Measurements from ENCODE around the gene NOCT.

DNA sequence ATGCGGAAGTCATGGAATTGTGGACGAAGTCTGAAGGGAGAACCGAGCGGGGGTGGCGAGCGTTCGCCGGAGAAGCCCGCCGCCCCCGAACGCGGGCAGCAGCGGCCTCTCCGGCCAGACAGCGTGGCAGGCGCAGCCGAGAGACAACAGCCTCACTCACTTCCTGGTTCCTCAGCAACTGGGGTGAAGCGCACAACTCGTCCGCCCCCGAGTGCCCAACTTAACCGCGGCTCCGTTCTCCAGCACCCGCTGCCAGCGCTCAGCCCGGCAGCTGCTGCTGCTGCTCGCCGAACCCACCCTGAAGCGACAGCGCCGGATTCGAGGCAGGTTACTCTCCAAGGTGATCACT lies 68.0 kb downstream of the NOCT start:
- TF ChIP-seq, protein P1, sequence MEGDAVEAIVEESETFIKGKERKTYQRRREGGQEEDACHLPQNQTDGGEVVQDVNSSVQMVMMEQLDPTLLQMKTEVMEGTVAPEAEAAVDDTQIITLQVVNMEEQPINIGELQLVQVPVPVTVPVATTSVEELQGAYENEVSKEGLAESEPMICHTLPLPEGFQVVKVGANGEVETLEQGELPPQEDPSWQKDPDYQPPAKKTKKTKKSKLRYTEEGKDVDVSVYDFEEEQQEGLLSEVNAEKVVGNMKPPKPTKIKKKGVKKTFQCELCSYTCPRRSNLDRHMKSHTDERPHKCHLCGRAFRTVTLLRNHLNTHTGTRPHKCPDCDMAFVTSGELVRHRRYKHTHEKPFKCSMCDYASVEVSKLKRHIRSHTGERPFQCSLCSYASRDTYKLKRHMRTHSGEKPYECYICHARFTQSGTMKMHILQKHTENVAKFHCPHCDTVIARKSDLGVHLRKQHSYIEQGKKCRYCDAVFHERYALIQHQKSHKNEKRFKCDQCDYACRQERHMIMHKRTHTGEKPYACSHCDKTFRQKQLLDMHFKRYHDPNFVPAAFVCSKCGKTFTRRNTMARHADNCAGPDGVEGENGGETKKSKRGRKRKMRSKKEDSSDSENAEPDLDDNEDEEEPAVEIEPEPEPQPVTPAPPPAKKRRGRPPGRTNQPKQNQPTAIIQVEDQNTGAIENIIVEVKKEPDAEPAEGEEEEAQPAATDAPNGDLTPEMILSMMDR (IDR thresholded peaks at IDR 0.05) = no peak
- TF ChIP-seq ZNF263 (CRISPR knock-in tag; IDR thresholded peaks at IDR 0.05; ENCODE audit: low read depth) (no peak), ZBTB21 (CRISPR knock-in tag; IDR thresholded peaks at IDR 0.05; ENCODE audit: borderline replicate concordance) (no peak), ZNF423 (CRISPR knock-in tag; IDR thresholded peaks at IDR 0.05) (no peak), JUN (CRISPR knock-in tag; IDR thresholded peaks at IDR 0.05) (no peak), TCF7 (CRISPR knock-in tag; IDR thresholded peaks at IDR 0.05; ENCODE audit: low read depth) (no peak), RELA (CRISPR knock-in tag; IDR thresholded peaks at IDR 0.05; ENCODE audit: borderline replicate concordance) (no peak), TEAD4 (CRISPR knock-in tag; IDR thresholded peaks at IDR 0.05) (no peak), SOX15 (CRISPR knock-in tag; IDR thresholded peaks at IDR 0.05) (no peak)
- TF ChIP-seq, protein P2, sequence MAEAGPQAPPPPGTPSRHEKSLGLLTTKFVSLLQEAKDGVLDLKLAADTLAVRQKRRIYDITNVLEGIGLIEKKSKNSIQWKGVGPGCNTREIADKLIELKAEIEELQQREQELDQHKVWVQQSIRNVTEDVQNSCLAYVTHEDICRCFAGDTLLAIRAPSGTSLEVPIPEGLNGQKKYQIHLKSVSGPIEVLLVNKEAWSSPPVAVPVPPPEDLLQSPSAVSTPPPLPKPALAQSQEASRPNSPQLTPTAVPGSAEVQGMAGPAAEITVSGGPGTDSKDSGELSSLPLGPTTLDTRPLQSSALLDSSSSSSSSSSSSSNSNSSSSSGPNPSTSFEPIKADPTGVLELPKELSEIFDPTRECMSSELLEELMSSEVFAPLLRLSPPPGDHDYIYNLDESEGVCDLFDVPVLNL (CRISPR knock-in tag; IDR thresholded peaks at IDR 0.05; ENCODE audit: borderline replicate concordance, low read depth) = no peak
- TF ChIP-seq, protein P3, sequence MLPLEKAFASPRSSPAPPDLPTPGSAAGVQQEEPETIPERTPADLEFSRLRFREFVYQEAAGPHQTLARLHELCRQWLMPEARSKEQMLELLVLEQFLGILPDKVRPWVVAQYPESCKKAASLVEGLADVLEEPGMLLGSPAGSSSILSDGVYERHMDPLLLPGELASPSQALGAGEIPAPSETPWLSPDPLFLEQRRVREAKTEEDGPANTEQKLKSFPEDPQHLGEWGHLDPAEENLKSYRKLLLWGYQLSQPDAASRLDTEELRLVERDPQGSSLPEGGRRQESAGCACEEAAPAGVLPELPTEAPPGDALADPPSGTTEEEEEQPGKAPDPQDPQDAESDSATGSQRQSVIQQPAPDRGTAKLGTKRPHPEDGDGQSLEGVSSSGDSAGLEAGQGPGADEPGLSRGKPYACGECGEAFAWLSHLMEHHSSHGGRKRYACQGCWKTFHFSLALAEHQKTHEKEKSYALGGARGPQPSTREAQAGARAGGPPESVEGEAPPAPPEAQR (CRISPR knock-in tag; IDR thresholded peaks at IDR 0.05) = no peak
- TF ChIP-seq, protein P4, sequence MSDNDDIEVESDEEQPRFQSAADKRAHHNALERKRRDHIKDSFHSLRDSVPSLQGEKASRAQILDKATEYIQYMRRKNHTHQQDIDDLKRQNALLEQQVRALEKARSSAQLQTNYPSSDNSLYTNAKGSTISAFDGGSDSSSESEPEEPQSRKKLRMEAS (CRISPR knock-in tag; IDR thresholded peaks at IDR 0.05) = no peak
- TF ChIP-seq, protein P5, sequence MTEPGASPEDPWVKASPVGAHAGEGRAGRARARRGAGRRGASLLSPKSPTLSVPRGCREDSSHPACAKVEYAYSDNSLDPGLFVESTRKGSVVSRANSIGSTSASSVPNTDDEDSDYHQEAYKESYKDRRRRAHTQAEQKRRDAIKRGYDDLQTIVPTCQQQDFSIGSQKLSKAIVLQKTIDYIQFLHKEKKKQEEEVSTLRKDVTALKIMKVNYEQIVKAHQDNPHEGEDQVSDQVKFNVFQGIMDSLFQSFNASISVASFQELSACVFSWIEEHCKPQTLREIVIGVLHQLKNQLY (CRISPR knock-in tag; IDR thresholded peaks at IDR 0.05) = no peak
- TF ChIP-seq, protein P6, sequence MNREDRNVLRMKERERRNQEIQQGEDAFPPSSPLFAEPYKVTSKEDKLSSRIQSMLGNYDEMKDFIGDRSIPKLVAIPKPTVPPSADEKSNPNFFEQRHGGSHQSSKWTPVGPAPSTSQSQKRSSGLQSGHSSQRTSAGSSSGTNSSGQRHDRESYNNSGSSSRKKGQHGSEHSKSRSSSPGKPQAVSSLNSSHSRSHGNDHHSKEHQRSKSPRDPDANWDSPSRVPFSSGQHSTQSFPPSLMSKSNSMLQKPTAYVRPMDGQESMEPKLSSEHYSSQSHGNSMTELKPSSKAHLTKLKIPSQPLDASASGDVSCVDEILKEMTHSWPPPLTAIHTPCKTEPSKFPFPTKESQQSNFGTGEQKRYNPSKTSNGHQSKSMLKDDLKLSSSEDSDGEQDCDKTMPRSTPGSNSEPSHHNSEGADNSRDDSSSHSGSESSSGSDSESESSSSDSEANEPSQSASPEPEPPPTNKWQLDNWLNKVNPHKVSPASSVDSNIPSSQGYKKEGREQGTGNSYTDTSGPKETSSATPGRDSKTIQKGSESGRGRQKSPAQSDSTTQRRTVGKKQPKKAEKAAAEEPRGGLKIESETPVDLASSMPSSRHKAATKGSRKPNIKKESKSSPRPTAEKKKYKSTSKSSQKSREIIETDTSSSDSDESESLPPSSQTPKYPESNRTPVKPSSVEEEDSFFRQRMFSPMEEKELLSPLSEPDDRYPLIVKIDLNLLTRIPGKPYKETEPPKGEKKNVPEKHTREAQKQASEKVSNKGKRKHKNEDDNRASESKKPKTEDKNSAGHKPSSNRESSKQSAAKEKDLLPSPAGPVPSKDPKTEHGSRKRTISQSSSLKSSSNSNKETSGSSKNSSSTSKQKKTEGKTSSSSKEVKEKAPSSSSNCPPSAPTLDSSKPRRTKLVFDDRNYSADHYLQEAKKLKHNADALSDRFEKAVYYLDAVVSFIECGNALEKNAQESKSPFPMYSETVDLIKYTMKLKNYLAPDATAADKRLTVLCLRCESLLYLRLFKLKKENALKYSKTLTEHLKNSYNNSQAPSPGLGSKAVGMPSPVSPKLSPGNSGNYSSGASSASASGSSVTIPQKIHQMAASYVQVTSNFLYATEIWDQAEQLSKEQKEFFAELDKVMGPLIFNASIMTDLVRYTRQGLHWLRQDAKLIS (CRISPR knock-in tag; IDR thresholded peaks at IDR 0.05; ENCODE audit: borderline replicate concordance) = no peak
